Left forelimb (tissue), 1 donor: ENCODE data around the gene SMIM9.
"Not testable (repeated sequence)": the region's sequence is repeated elsewhere in the genome, so short reads cannot be mapped to it uniquely, and the experiment has no call there.

Experiments used
- DNase-seq: peaks from one replicate; pipeline ENCODE4 v3.0.0-alpha.2; 2018; ENCODE audit warnings: low spot score

Gene SMIM9

GRCh38 chrX:154834562-154834961 lies at the start of gene SMIM9:
Gene SMIM9, minus strand, starts transcription at chrX:154834662. Its CDS starts 3,806 bp downstream, at chrX:154830856.
- no peak for DNase-seq

- DNase-seq = not testable (repeated sequence)
Measured at GRCh38 chrX:154884069-154884468, 49.6 kb upstream of the SMIM9 start.

GRCh38 chrX:154873329-154873728 lies 38.9 kb upstream of the SMIM9 start:
- DNase-seq = no peak

GRCh38 chrX:154868522-154868921 lies 34.1 kb upstream of the SMIM9 start:
- not testable (repeated sequence) for DNase-seq

GRCh38 chrX:154855256-154855655 lies 20.8 kb upstream of the SMIM9 start:
- no peak for DNase-seq

- no peak for DNase-seq
Measured at GRCh38 chrX:154850957-154851611, 16.6 kb upstream of the SMIM9 start.

GRCh38 chrX:154840856-154841255 lies 6.4 kb upstream of the SMIM9 start:
- no peak for DNase-seq

- DNase-seq = no peak
Measured at GRCh38 chrX:154836163-154836562, 1.7 kb upstream of the SMIM9 start.

GRCh38 chrX:154833746-154834274 lies 652 bp downstream of the SMIM9 start:
- no peak for DNase-seq

- no peak for DNase-seq
Measured at GRCh38 chrX:154829926-154830442, 4.5 kb downstream of the SMIM9 start.

- DNase-seq = no peak
Measured at GRCh38 chrX:154829134-154829533, 5.3 kb downstream of the SMIM9 start.

GRCh38 chrX:154828016-154828408 lies 6.5 kb downstream of the SMIM9 start:
- DNase-seq = no peak

- no peak for DNase-seq
Measured at GRCh38 chrX:154827194-154828015, 7.1 kb downstream of the SMIM9 start.

GRCh38 chrX:154825586-154825985 lies 8.9 kb downstream of the SMIM9 start:
- not testable (repeated sequence) for DNase-seq

GRCh38 chrX:154824638-154825037 lies 9.8 kb downstream of the SMIM9 start:
- no peak for DNase-seq

- DNase-seq = no peak
Measured at GRCh38 chrX:154822029-154822428, 12.4 kb downstream of the SMIM9 start.

- DNase-seq = no peak
Measured at GRCh38 chrX:154821523-154821922, 12.9 kb downstream of the SMIM9 start.

- DNase-seq = no peak
Measured at GRCh38 chrX:154819771-154820341, 14.6 kb downstream of the SMIM9 start.

- DNase-seq = no peak
Measured at GRCh38 chrX:154818916-154819770, 15.3 kb downstream of the SMIM9 start.

GRCh38 chrX:154817048-154817618 lies 17.3 kb downstream of the SMIM9 start:
- not testable (repeated sequence) for DNase-seq

- DNase-seq = not testable (repeated sequence)
Measured at GRCh38 chrX:154816326-154816898, 18.1 kb downstream of the SMIM9 start.
